HG02840 (cell line): ENCODE measurements around the gene TBL3.

Source experiments
- ATAC-seq: cut with Tn5 transposase; IDR thresholded peaks from one replicate; pipeline ENCODE4 v1.9.1; 2021; ENCODE audit warnings: mild to moderate bottlenecking, moderate library complexity, moderate number of reproducible peaks; ENCODE audit not compliant: unreplicated experiment, low FRiP score

TBL3 gene

DNA sequence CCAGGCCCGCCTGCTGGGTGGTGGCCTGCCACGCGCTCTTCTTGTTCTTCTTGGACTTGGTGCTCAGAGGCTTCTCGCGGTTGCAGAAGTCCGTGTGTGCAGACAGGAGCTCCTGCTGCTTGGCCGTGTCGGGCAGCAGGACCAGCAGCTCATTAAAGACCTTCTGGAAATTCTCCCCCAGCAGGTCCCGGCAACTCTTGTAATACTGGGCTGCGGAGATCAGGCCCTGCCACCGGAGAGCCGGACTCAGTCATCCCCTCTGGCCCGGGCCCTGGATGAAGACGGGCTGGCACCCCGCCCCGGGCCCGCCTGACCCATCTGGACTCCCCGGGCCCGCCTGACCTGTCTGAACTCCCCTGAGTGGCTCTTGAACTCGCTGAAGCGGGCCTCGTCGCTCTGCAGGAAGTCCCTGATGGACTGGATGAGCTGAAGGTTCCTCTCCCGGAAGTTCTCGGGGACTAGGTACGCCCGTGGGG is 26.5 kb downstream of the TBL3 start:
- no peak for ATAC-seq

GRCh38 chr16:1998852-1999801 is 27.3 kb downstream of the TBL3 start:
- no peak for ATAC-seq

DNA sequence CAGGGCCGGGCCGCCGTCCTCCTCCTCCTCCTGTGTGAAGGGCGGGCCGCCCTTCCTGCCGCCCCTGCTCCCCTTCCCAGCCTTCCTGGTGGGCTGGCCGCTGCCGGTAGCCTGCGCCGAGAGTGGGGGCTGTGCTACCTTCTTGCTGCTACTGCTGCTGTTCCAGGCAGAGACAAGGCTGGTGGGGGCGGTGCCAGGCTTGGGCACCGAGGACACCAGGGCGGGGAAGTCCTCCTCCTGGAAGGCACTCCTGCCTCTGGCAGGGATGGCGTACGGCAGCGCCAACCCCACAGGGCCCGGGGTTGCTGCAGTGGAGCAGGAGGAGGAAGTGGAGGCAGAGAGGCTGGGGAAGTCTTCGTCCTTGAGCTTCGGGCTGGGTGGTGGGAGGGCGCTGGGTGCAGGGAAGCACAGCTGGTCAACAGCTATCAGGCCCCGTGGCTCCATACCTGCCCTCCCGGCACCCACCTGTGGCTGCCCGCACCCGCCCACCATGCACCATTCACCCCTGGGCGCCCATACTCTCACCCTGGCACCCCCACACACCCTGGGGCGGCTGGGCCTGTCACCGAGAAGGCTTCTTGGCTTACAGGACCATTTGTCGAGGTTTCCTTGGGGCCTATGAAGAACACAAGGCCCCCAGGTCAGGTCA is 28.1 kb downstream of the TBL3 start:
- ATAC-seq, result no peak

DNA sequence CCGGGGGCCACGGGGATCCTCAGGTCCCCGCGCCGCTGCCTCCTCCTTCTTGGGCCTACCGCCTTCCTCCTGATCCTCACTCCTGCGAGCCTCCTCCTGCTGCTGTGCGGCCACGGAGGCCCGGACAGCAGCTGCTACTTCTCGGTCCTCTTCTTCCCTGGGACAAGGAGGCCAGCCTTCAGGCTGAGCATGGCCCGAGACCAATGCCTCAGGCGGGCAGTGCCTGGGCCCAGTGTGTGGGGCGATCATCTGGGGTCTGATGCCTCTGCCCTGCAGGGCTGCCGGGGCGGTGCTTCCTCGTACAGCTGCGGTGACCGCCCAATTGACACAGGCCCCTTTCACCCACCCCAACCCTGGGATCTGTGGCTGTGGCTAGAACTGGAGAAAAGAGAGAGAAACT is 29.2 kb downstream of the TBL3 start:
- no peak for ATAC-seq

DNA sequence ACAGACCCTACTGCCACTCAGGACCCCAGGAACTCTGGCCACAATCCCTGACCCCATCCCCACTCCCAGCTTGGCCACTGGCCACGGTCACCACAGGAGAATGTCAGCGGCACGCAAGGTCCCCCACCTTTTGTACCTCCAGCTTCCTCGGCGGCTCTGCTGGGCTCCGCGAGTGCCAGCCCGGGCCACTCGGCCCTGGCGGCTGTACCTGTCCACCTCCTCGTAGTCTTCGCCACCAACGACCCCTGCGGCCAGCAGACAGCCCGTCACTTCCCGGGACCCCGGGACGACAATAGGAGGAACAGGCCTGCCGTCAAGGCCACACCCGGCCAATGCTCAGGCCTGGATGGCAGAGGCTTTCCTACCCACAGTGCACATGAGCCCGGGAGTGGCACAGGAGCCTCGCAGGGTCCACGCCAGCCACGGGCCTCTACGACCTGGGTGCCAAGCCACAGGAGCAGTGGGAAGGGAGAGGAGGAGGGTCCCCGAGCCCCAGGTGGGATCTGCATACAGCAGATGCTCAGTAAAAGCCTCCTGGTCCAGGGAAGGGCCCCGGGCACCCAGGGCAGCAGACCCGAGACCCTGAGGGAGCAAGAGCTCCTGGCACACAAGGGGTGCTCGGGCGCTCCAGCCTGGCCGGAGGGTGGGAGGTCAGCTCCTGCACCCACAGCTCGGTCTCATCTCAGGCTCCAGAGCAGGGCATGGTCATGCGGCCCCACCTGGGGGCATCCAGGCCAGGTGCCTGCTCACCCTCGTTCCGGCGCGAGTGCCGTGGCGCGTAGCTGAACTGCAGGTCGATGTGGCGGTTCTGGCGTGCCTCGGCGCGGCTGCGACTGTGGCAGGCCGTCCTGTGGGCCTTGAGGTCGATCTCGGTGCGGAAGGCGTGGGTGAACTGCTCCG is 29.9 kb downstream of the TBL3 start:
- no peak for ATAC-seq

DNA sequence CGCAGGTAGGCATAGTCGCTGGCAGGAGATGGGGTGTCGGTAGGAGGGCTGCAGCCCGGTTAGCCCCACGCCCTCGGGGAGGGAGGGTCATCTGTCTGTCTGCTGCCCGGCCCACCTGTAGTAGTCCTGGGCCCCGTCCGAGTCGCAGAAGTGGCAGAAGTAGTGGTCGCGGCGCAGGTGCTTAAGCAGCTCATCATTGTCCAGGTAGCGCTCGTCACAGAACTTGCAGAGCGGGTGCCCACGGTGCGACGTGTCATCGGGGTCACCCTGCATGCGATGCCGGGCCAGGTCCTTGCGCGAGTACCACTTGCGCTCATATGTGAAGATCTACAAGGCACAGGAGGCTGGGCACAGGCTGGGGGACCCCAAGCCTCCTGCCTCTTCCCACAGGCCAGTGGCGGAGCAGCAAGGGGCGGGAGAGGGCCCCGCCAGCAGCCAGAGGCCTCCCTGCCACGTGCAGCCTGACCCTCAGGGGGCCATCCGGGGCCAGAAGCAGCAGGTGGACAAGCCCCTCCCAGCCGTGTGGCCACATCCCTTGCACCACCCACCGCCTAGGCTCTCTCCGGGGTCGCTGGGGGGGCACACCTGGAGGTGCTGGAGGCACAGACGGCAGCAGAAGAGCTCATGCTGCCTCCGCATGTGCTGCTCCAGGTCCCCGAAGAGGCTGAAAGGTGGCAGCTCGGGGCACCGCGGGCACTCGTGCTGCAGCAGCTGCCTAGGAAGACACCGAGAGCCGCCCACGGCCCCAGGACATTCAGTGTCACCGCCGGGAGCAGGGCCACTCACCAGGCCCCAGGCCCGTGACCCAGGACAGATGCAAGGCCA is 30.8 kb downstream of the TBL3 start:
- no peak for ATAC-seq

GRCh38 chr16:2003231-2003826 is 31.5 kb downstream of the TBL3 start:
- ATAC-seq, result no peak

- no peak for ATAC-seq
Observed at GRCh38 chr16:2003827-2004641, 32.2 kb downstream of the TBL3 start.

DNA sequence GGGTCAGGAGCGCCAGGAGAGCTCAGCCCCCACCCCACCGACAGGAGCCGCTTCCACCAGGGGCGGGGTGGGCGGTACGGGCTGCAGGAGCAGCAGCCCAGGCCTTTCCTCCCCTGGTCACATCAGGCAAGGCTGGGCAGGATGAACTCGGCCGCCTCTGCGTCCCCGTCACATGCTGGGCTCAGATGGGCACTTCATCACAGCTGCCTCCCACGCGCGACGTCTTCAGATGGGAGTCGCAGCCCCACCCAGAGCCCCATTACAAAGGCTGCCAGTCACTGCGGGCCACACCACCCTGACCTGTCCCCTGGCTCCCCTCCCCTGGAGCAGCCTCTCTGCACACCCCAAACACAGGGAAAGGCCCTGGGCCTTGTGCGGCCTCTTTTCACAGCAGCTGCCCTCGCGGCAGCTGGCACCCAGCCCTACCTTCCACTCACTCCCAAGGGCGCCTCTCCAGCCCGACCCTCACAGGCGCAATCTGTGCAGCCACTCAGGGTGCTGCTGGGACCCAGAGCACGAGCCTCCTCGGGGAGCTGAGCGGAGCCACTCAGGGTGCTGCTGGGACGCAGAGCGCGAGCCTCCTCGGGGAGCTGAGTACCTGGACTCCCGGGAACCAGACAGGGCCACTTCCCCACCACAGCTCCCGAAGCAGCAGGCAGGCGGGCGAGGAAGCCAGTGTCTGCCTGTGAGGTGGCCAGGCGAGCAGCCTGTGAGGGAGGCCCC is 33.1 kb downstream of the TBL3 start:
- ATAC-seq, result no peak

GRCh38 chr16:2005646-2006045 is 33.8 kb downstream of the TBL3 start:
- ATAC-seq, result no peak

- ATAC-seq, result no peak
Observed at GRCh38 chr16:2006317-2006716, 34.5 kb downstream of the TBL3 start.

DNA sequence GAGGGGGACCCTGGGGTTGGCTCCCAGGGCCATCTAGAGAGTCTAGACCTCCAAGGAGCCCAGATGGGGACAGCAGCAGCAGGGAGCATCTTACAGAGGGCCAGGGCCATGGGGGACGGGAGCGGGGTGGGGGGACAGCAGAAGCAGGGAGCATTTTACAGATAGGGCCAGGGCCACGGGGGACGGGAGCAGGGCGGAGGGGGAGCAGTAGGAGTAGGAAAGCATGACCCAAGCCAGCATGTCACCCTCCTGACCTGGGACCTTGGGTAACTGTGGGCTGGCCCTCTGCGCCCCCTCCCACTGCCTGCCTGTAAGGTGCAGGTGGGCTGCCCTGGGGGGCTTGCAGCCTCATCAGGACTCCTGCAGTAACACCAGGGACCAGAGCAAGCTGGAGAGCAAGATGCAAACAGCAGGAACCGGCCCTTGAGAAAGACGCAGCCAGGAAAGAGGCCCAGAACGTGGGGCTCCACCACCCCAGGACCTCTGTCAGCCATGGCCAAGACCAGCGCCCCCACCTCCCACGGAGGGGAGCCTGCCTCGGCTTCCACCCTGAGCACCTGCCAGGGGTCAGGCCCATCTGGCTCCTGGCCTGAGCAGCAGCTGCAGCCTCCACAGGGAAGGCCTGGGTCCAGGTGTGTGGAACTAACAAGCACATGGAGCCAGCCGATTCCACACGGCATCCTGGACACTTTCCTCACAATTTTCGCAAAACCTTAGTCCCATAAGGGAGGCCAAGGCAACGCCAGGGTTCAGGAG is 35.4 kb downstream of the TBL3 start:
- no peak for ATAC-seq

- ATAC-seq, result no peak
Observed at GRCh38 chr16:2008009-2008526, 36.2 kb downstream of the TBL3 start.

- ATAC-seq, result no peak
Observed at GRCh38 chr16:2008631-2009163, 36.8 kb downstream of the TBL3 start.

DNA sequence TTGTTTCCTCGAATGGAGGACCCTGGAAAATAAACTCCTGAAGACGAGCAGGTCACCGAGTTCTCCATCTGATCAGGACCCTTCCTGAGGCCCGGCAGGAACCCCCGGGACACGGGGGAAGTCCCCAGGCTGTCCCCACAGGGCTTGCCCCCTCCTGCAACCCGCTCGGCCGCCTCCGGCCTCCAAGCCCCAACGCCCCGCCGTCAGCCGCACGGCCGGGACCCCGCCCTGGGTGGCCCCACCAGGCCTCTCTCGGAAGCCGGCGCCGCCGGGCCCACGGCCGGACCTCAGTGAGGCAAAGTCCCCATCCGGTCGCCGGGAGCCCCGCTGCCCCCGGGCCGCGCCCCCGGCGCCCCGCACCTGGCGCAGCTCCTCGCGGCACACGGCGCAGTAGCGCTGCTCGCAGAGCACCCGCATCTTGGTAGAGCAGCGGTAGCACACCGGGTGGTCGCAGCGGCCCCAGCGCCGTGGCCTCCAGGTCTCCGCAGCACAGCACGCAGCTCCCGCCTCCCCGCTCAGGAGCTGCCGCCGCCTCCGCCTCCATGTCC is 37.4 kb downstream of the TBL3 start:
- no peak for ATAC-seq

DNA sequence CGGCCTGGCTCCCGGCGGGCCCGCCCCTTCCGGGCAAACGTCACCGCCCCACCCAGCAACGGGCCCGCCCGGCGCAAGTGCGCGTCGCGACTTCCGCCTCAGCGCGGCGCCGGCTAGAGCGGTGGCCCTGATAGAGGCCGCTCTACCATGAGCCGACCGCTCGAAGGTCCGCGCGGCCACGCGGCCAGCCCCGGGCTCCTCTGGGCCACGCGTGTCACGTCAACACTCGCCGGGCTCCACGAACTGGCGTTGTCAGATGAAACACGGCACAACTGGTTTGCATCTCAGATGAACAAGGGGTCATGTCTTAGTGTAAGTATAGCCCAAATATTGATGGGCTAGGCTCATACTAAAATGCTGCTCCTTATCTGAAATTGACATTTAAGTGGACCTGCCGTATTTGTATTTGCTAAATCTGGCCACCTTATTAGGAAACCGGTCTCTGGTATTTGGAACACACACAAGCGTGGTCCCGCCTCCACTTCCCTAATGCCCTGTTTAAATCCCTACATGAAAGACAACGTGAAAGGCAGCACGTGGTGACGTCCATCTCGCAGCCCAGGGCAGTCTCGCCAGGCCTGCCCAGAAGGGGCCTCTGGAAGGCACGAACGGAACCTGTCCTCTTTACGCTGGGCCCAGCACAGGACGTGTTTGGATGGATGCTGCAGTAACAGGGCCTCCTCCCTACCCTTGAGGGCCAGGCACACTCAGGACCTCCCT is 38.1 kb downstream of the TBL3 start, which contains the start of gene ZNF598:
TSS of gene ZNF598 (minus strand) at position 31 of the 720 bp plus-strand sequence.
- ATAC-seq, result no peak
